Neutrophil (primary cell): ENCODE results near the gene MLH3.

ENCODE experiments used
- H3K27ac ChIP-seq: fragments of 200-600 bp; sonication (generic); 2 replicates; pipeline ENCODE4 v1.5.1; 2016; ENCODE audit warnings: mild to moderate bottlenecking, moderate library complexity
- H3K27me3 ChIP-seq: fragments of 200-600 bp; sonication (generic); 2 replicates; pipeline ENCODE4 v1.6.0; 2016; ENCODE audit warnings: mild to moderate bottlenecking
- H3K36me3 ChIP-seq: fragments of 200-600 bp; sonication (generic); 2 replicates; pipeline ENCODE4 v1.5.1; 2017
- H3K4me1 ChIP-seq, 2 experiments: fragments of 200-600 bp in 1 of 2; sonication (generic) in 1 of 2; 1 replicate in 1 of 2; 2 replicates in 1 of 2; pipeline versions ENCODE4 v1.5.1 to v1.6.1; 2013 to 2016; ENCODE audit warnings: low read depth in 1 of 2, low read length in 1 of 2, mild to moderate bottlenecking in 1 of 2, moderate library complexity in 1 of 2; ENCODE audit not compliant: control insufficient read depth in 1 of 2, insufficient read depth in 1 of 2
- H3K4me3 ChIP-seq, 2 experiments: fragments of 200-600 bp in 1 of 2; sonication (generic) in 1 of 2; 1 replicate in 1 of 2; 2 replicates in 1 of 2; pipeline ENCODE4 v1.5.1; 2013 to 2016; ENCODE audit warnings: low read depth in 1 of 2, low read length in 1 of 2, mild to moderate bottlenecking in 1 of 2, moderate library complexity in 1 of 2
- H3K9me3 ChIP-seq: fragments of 200-600 bp; sonication (generic); 2 replicates; pipeline ENCODE4 v1.5.1; 2016
- CTCF ChIP-seq: fragments of 200-600 bp; sonication (generic); IDR thresholded peaks from 2 replicates; pipeline ENCODE4 v1.5.1; 2016; ENCODE audit warnings: antibody characterized with exemption

MLH3 gene

GRCh38 chr14:75016815-75017214 lies 34.5 kb downstream of the MLH3 start:
- no peak overlapping the region for H3K4me3 ChIP-seq
- no peaks in the 10 kb centered on the region for H3K9me3 ChIP-seq
- H3K27me3 ChIP-seq, result no peaks in the 10 kb centered on the region
- H3K36me3 ChIP-seq, result no peaks in the 10 kb centered on the region
- no peaks in the 10 kb centered on the region for H3K4me1 ChIP-seq
- TF ChIP-seq CTCF, result no peak
- H3K27ac ChIP-seq, result no peak overlapping the region

- Histone ChIP-seq H3K4me3 (no peak overlapping the region), H3K27me3 (no peaks in the 10 kb centered on the region), H3K9me3 (no peaks in the 10 kb centered on the region), H3K4me1 (no peaks in the 10 kb centered on the region), H3K27ac (no peak overlapping the region), H3K36me3 (peaks cover 10% of the 10 kb centered on the region)
- TF ChIP-seq CTCF, result no peak
Observed at GRCh38 chr14:75015496-75015895, 35.8 kb downstream of the MLH3 start.

- Histone ChIP-seq H3K27ac (no peak overlapping the region), H3K4me3 (no peak overlapping the region), H3K9me3 (no peaks in the 10 kb centered on the region), H3K27me3 (no peaks in the 10 kb centered on the region), H3K4me1 (no peaks in the 10 kb centered on the region), H3K36me3 (peaks cover 32% of the 10 kb centered on the region)
- TF ChIP-seq CTCF, result no peak
Observed at GRCh38 chr14:75013290-75013689, 38.0 kb downstream of the MLH3 start.

GRCh38 chr14:75011356-75011994 lies 39.8 kb downstream of the MLH3 start:
- Histone ChIP-seq H3K27ac (no peak overlapping the region), H3K36me3 (peaks cover 51% of the 10 kb centered on the region), H3K4me1 (no peaks in the 10 kb centered on the region), H3K27me3 (no peaks in the 10 kb centered on the region), H3K4me3 (no peak overlapping the region), H3K9me3 (no peaks in the 10 kb centered on the region)
- TF ChIP-seq CTCF, result no peak

GRCh38 chr14:75010472-75011093 lies 40.7 kb downstream of the MLH3 start:
- H3K36me3 ChIP-seq, result peaks cover 60% of the 10 kb centered on the region
- no peak for TF ChIP-seq CTCF
- H3K27ac ChIP-seq, result no peak overlapping the region

More at GRCh38 chr14:75010472-75011093, 40.7 kb downstream of the MLH3 start:
- Histone ChIP-seq H3K4me3 (no peak overlapping the region), H3K9me3 (no peaks in the 10 kb centered on the region), H3K4me1 (no peaks in the 10 kb centered on the region), H3K27me3 (no peaks in the 10 kb centered on the region)
